RWPE2 (cell line): ENCODE results near the gene WDR13.

ENCODE experiments used
- ATAC-seq: fragments of 200-7000 bp; cut with Tn5 transposase; 3 replicates; pipeline ENCODE4 v1.9.1; 2021; ENCODE audit warnings: low read depth
- DNase-seq: peaks from one replicate; pipeline ENCODE4 v3.0.0-alpha.2; 2020; ENCODE audit warnings: low spot score
- H3K27ac ChIP-seq: fragments of 450-650 bp; 2 replicates; pipeline ENCODE4 v1.5.1; 2017; ENCODE audit warnings: mild to moderate bottlenecking; ENCODE audit not compliant: poor library complexity, severe bottlenecking
- H3K27me3 ChIP-seq: fragments of 250-450 bp; sonication (Bioruptor Pico); 2 replicates; pipeline ENCODE4 v1.5.1; 2021; ENCODE audit warnings: mild to moderate bottlenecking, moderate library complexity; ENCODE audit not compliant: insufficient read depth, poor library complexity, severe bottlenecking
- H3K36me3 ChIP-seq: fragments of 250-450 bp; sonication (Bioruptor Pico); 2 replicates; pipeline ENCODE4 v1.5.1; 2020; ENCODE audit warnings: low read depth, mild to moderate bottlenecking, moderate library complexity
- H3K4me1 ChIP-seq: fragments of 250-450 bp; sonication (Bioruptor Pico); 2 replicates; pipeline ENCODE4 v1.5.1; 2021; ENCODE audit warnings: mild to moderate bottlenecking, moderate library complexity; ENCODE audit not compliant: insufficient read depth, poor library complexity, severe bottlenecking
- H3K4me3 ChIP-seq: fragments of 250-450 bp; sonication (Bioruptor Pico); 2 replicates; pipeline ENCODE4 v1.5.1; 2021; ENCODE audit warnings: mild to moderate bottlenecking, moderate library complexity; ENCODE audit not compliant: severe bottlenecking
- H3K9me3 ChIP-seq: fragments of 250-450 bp; sonication (Bioruptor Pico); 2 replicates; pipeline ENCODE4 v1.5.1; 2021; ENCODE audit warnings: mild to moderate bottlenecking, moderate library complexity; ENCODE audit not compliant: severe bottlenecking
- CTCF ChIP-seq: fragments of 450-650 bp; IDR thresholded peaks from one replicate; pipeline ENCODE4 v1.5.1; 2017; ENCODE audit warnings: mild to moderate bottlenecking, moderate library complexity; ENCODE audit not compliant: poor library complexity, severe bottlenecking

WDR13 gene

GRCh38 chrX:48613502-48614160 lies 16.3 kb downstream of the WDR13 start:
- H3K4me1 ChIP-seq = no peaks in the 10 kb centered on the region
- H3K27me3 ChIP-seq = no peaks in the 10 kb centered on the region
- ATAC-seq (no peak), DNase-seq (no peak)
- H3K9me3 ChIP-seq = no peaks in the 10 kb centered on the region
- no peak overlapping the region for H3K27ac ChIP-seq
- no peak overlapping the region for H3K4me3 ChIP-seq
- no peaks in the 10 kb centered on the region for H3K36me3 ChIP-seq
- TF ChIP-seq CTCF = no peak

GRCh38 chrX:48616576-48616975 lies 19.3 kb downstream of the WDR13 start:
- H3K27ac ChIP-seq = no peak overlapping the region
- ATAC-seq (no peak), DNase-seq (no peak)
- H3K36me3 ChIP-seq = no peaks in the 10 kb centered on the region
- H3K4me1 ChIP-seq = no peaks in the 10 kb centered on the region
- no peak overlapping the region for H3K4me3 ChIP-seq
- TF ChIP-seq CTCF = no peak
- H3K9me3 ChIP-seq = no peaks in the 10 kb centered on the region
- no peaks in the 10 kb centered on the region for H3K27me3 ChIP-seq

- Histone ChIP-seq H3K36me3 (no peaks in the 10 kb centered on the region), H3K4me3 (no peak overlapping the region), H3K4me1 (no peaks in the 10 kb centered on the region), H3K27me3 (no peaks in the 10 kb centered on the region), H3K27ac (no peak overlapping the region), H3K9me3 (no peaks in the 10 kb centered on the region)
- TF ChIP-seq CTCF = no peak
- no peak for DNase-seq
- ATAC-seq = no peak
Measured at GRCh38 chrX:48617542-48618340, 20.4 kb downstream of the WDR13 start.

- Histone ChIP-seq H3K4me3 (no peak overlapping the region), H3K27me3 (no peaks in the 10 kb centered on the region), H3K4me1 (no peaks in the 10 kb centered on the region), H3K9me3 (no peaks in the 10 kb centered on the region), H3K27ac (no peak overlapping the region), H3K36me3 (no peaks in the 10 kb centered on the region)
- ATAC-seq (peak; percentile 52; the same call in 1 of the 3 replicates), DNase-seq (no peak)
- TF ChIP-seq CTCF = no peak
Measured at GRCh38 chrX:48626401-48627298, 29.4 kb downstream of the WDR13 start.
